Aorta (tissue), 5 donors: ENCODE measurements around the gene CNOT4. TPM values are rescaled to one million over a fixed set of nuclear protein-coding genes. Genes with fewer than 3 reads are reported as not detected.
A peak's percentile ranks its signal among the peaks of the same experiment; 100 is the strongest.

Source experiments
- ATAC-seq: fragments of 200-7000 bp; cut with Tn5 transposase; one replicate; pipeline ENCODE4 v1.9.1; 2022; ENCODE audit warnings: moderate library complexity; ENCODE audit not compliant: low FRiP score
- DNase-seq, 2 donors: peaks; one replicate each; pipeline ENCODE4 v3.0.0-alpha.2; 2020
- H3K27ac ChIP-seq, 2 donors: one replicate each; pipeline ENCODE4 v1.5.1; 2013; ENCODE audit warnings: low read length in 2 of 2, mild to moderate bottlenecking in 2 of 2, moderate library complexity in 2 of 2, control low read depth in 1 of 2, inconsistent platforms in 1 of 2, low read depth in 1 of 2
- H3K27me3 ChIP-seq, 2 donors: one replicate each; pipeline ENCODE4 v1.6.1; 2013; ENCODE audit warnings: control low read depth in 1 of 2, low read length in 1 of 2, mild to moderate bottlenecking in 1 of 2, moderate library complexity in 1 of 2; ENCODE audit not compliant: insufficient read depth in 2 of 2, control insufficient read depth in 1 of 2
- H3K36me3 ChIP-seq, 2 donors: one replicate each; pipeline ENCODE4 v1.6.1; 2013; ENCODE audit warnings: control low read depth in 1 of 2, low read length in 1 of 2, mild to moderate bottlenecking in 1 of 2; ENCODE audit not compliant: insufficient read depth in 2 of 2, control insufficient read depth in 1 of 2
- H3K4me1 ChIP-seq, 2 donors: one replicate each; pipeline ENCODE4 v1.6.1; 2013; ENCODE audit warnings: low read length in 2 of 2, control low read depth in 1 of 2, mild to moderate bottlenecking in 1 of 2, moderate library complexity in 1 of 2; ENCODE audit not compliant: insufficient read depth in 2 of 2, control insufficient read depth in 1 of 2
- H3K4me3 ChIP-seq, 2 donors: one replicate each; pipeline ENCODE4 v1.5.1; 2013; ENCODE audit warnings: low read length in 2 of 2, control low read depth in 1 of 2, mild to moderate bottlenecking in 1 of 2
- H3K9me3 ChIP-seq: one replicate; pipeline ENCODE4 v1.6.1; 2013; ENCODE audit warnings: mild to moderate bottlenecking, low read length; ENCODE audit not compliant: control insufficient read depth
- WGBS, 2 donors: extraction: QIAGEN DNeasy Blood & Tissue Kit; methylation state at CpG; one replicate each; pipeline ENCODE4 v1.1.7; 2013; 5-methylcytosine and 5-hydroxymethylcytosine counted together
- intact Hi-C, 2 donors: fragments of 100-400 bp; cut with DNase I; formaldehyde crosslinking; loops; one replicate each; pipeline versions ENCODE4 v1.14.2 to v1.15.0; 2022
- polyA plus RNA-seq, 2 donors: library from polyadenylated mRNA; stranded (reverse); fragments of 200-250 nt; gene quantifications; one replicate each; pipeline ENCODE4 v1.2.3, GENCODE V29; 2013
- total RNA-seq, 2 donors: library from RNA; stranded (reverse); fragmentation: NEBNext Ultra II Directional; extraction: Animal tissue kit (Norgen Biotek cat#: 25700); gene quantifications; one replicate each; pipeline ENCODE4 v1.2.1, GENCODE V29; 2021
- donor health status: healthy with polysubstance abuse.
- donor health status: Bipolar disorder and iron deficiency.
- donor health status: DM: no; HTN: no; CAD: no.
- donor health status: DM: no; HTN: no; CAD: no.
- donor health status: DM: yes; HTN: yes; CAD: no.

Gene CNOT4
- total and polyA plus RNA-seq, 4 donors: 6.8 to 35.9 (median 18.9) TPM

DNA sequence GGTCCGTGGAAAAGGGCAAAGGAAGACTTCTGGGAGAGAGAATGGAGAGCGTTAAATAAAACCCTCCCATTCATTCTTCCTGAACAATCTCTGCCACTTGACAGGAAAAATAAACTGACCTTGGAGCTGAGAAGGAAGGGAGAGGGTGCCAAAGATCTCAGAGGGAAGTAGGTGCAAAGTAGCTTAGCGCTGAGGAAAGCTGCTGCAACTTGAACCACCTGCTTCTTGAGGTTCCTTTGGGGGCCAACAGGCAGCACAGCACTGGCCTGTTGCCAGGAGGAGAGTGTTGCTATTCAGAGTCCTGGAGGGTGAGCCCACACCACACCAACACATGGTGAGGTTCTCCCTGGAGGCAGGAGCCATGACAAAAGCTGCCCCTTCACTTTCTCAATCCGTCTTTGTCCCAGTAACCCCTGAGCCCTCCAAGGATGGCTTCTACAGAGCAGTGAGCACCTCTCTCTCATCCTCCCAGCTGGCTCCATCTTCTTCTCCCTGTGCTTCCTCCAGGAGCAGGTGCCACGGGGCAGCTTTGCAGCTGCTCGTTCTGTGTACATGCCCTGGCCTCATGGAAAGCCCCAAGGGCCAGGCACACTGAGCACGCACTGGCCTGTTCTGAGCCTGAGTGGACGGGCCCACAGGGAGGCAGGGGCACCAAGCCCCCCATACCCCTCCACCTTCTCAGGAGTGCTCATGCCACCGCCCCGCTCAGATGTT lies 174.9 kb downstream of the CNOT4 start:
- Histone ChIP-seq H3K27ac (no peak overlapping the region), H3K27me3 (no peaks in the 10 kb centered on the region), H3K4me1 (no peaks in the 10 kb centered on the region), H3K4me3 (no peak overlapping the region), H3K36me3 (no peaks in the 10 kb centered on the region), H3K9me3 (no peaks in the 10 kb centered on the region)
- intact Hi-C loops: loop anchor here in 1 of 2 donors (5.0 kb wide), 1 partner anchor 53 kb away; no protein-coding TSS in a partner anchor
- no peak for DNase-seq
- ATAC-seq: peak; percentile 15
- WGBS, 2 donors: 73 to 76% methylated on average over 10 of the region's 10 CpGs

DNA sequence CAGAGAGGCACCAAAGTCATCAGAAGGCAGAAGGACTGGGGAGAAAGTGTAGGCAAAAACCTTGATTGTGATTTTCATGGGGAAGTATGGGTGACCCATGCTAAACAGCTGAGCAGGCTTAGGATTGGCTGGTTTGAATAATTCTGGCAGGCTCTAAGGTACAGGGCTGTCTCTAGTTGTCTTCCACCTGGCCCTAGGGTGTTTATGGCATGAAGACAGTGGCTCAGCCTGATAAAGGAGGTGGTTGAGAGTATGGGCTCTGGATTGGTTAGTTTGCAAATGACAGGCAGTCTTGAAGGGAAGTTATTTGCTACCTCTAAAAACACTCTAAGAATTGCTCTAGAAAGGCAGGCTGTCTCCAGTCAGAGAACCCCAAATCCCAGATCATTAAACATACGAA lies 176.0 kb downstream of the CNOT4 start:
- intact Hi-C loops: no loop called here
- Histone ChIP-seq H3K9me3 (no peaks in the 10 kb centered on the region), H3K4me1 (no peaks in the 10 kb centered on the region), H3K36me3 (no peaks in the 10 kb centered on the region), H3K27ac (no peak overlapping the region), H3K27me3 (no peaks in the 10 kb centered on the region), H3K4me3 (no peak overlapping the region)
- DNase-seq: no peak
- 86 to 100% methylated on average over 1 of the region's 1 CpG for WGBS, 2 donors
- no peak for ATAC-seq

DNA sequence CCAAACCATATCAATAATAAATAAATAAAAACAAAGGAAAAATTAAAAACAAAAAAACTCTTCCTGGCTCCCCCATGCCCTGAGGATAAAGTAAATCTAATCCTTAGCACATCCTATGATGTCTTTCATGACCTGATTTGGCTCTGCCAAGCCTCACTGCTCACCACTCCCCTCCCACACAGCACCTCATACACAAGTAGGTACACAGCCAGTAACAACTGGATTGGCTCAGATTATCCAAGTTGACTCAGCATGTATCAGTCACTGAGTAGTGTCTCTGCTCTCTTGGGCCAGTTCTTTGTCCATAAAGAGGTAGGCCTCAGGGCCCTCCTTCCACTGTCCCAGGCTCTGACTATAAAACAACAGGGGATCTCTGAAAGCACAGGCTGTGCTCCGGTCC lies 176.7 kb downstream of the CNOT4 start:
- Histone ChIP-seq H3K4me3 (no peak overlapping the region), H3K27ac (no peak overlapping the region), H3K27me3 (no peaks in the 10 kb centered on the region), H3K4me1 (no peaks in the 10 kb centered on the region), H3K9me3 (no peaks in the 10 kb centered on the region), H3K36me3 (no peaks in the 10 kb centered on the region)
- DNase-seq (no peak), ATAC-seq (no peak)
- intact Hi-C loops: no loop called here
- 74 to 87% methylated on average over 1 of the region's 1 CpG for WGBS, 2 donors

DNA sequence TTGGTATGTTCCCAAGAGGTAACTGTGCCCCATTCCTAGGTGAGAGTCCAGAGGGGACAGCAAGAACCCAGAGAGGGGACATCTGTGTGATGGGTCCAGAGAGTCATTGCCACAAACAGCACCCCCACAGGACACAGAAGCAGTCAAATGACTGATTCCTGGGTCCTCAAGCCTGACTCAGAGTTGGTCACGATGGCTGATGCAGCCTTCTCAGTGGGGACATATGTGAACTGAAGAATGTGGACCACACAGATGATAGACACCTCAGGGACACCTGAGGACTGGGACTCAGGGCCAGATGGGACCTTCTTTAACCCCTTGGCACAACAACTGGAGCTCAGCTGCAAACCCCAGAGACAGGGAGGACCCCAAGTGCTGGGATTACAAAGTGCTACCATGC lies 179.8 kb downstream of the CNOT4 start:
- Histone ChIP-seq H3K27ac (no peak overlapping the region), H3K4me3 (no peak overlapping the region), H3K4me1 (no peaks in the 10 kb centered on the region), H3K27me3 (no peaks in the 10 kb centered on the region), H3K36me3 (no peaks in the 10 kb centered on the region), H3K9me3 (no peaks in the 10 kb centered on the region)
- intact Hi-C loops: no loop called here
- 89 to 94% methylated on average over 1 of the region's 1 CpG for WGBS, 2 donors
- ATAC-seq (no peak), DNase-seq (no peak)

DNA sequence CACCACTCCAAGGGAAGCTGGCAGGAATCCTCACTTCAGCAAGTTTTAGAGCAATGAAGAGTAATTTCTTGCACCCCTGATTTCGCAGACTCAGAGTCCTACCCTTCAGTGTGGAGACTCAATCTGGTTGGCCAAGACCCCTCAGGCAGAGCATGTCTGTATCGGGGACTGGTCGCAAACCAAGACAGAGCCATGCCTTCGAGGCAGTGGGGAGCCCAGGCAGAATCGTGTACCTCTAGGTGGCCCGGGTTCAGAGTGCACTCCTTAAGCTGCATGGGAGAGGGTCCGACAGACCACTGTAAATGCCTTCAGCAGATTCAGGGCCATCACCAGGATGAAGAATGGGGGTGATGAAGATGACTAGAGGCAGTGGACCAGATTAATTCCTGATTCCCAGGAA lies 181.4 kb downstream of the CNOT4 start:
- Histone ChIP-seq H3K9me3 (no peaks in the 10 kb centered on the region), H3K27ac (no peak overlapping the region), H3K27me3 (no peaks in the 10 kb centered on the region), H3K4me3 (no peak overlapping the region), H3K36me3 (no peaks in the 10 kb centered on the region), H3K4me1 (no peaks in the 10 kb centered on the region)
- intact Hi-C loops: no loop called here
- ATAC-seq (no peak), DNase-seq (no peak)
- 92% methylated on average over 7 of the region's 7 CpGs for WGBS, 2 donors

DNA sequence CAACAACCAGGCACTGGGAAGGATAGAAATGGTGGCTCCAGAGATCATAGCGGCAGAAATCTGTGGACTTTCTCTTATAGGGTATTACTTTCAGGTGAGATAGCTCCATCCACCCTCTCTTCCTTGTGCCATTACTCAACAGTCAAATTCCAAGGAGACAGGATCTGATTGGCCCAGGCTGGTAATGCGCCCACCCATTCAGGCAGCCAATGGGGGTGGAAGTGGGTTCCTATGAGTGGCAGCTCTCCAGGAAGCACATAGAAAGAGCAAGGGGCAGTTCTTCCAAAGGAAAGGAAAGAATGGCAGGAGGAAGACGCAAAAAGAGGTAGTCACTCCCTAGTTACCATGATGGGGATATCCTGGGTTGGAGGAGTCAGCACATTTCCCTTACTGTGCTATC lies 181.8 kb downstream of the CNOT4 start:
- ATAC-seq (no peak), DNase-seq (no peak)
- Histone ChIP-seq H3K27ac (no peak overlapping the region), H3K27me3 (no peaks in the 10 kb centered on the region), H3K9me3 (no peaks in the 10 kb centered on the region), H3K4me1 (no peaks in the 10 kb centered on the region), H3K4me3 (no peak overlapping the region), H3K36me3 (no peaks in the 10 kb centered on the region)
- intact Hi-C loops: no loop called here
- 94 to 100% methylated on average over 3 of the region's 3 CpGs for WGBS, 2 donors

DNA sequence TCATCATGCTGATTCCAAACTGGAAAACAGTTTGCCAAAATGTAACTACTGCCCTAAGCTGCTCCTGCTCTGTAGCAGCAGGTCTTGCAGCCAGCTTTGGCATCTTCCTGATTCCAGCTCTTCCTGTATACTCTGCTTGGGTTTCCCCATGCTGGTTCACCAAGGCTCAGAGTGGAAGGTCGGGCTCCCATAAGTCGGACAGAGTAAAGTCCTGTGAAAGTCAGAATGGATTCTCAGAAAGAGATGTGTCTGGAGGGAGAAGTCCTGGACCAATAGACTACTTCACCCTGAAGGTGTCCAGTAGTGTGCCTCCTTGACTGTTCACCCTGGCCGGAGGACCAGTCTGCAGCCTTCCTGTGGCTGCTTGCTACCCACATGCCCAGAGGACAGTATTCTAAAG lies 182.4 kb downstream of the CNOT4 start:
- WGBS, 2 donors: 91 to 93% methylated on average over 3 of the region's 3 CpGs
- no peaks in the 10 kb centered on the region for H3K27me3 ChIP-seq
- ATAC-seq: no peak
- H3K36me3 ChIP-seq: no peaks in the 10 kb centered on the region
- H3K27ac ChIP-seq: no peak overlapping the region
- DNase-seq: no peak
- no peaks in the 10 kb centered on the region for H3K4me1 ChIP-seq
- no peak overlapping the region for H3K4me3 ChIP-seq
- intact Hi-C loops: no loop called here
- no peaks in the 10 kb centered on the region for H3K9me3 ChIP-seq

DNA sequence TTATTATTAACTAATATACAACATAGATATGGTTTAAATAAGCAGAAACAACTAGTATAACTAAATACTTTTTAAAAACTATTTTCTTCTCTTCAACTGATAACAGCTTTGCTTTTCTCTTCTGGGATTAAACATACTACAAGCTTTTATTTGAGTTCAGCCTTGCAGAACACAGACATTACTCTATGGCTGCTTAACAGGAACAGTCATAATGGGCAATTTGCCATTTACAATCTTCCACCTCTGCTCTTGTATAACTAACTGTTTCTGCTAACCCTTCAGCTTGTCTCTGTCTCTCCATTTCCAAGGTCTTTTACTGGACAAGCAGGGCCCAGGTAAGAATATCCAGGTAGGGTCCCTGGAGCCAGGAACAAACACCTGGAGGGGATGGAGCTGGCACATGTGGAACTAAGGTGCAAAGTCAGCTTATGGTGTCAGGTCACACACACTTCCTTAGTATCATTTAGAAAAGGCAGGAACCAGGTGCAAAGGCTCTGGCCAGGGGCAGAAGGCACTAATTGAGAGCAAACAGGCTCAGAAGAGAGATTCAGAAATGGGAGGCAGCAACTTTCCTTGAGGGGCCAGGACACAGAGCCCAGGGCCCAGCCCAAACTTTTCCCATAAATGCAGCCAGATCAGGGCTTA lies 183.1 kb downstream of the CNOT4 start:
- Histone ChIP-seq H3K4me3 (no peak overlapping the region), H3K4me1 (no peaks in the 10 kb centered on the region), H3K36me3 (no peaks in the 10 kb centered on the region), H3K27me3 (no peaks in the 10 kb centered on the region), H3K9me3 (no peaks in the 10 kb centered on the region), H3K27ac (no peak overlapping the region)
- ATAC-seq (no peak), DNase-seq (no peak)
- intact Hi-C loops: no loop called here
